NCI-H82 treated with DMSO at 0.1 percent for 48 hours (cell line): ENCODE results near the gene SCGB2A2.

Experiments
- DNase-seq: peaks from one replicate; lab custom pipeline; 2025; ENCODE audit not compliant: unreplicated experiment; lab: John Stamatoyannopoulos, UW

Gene SCGB2A2

DNA sequence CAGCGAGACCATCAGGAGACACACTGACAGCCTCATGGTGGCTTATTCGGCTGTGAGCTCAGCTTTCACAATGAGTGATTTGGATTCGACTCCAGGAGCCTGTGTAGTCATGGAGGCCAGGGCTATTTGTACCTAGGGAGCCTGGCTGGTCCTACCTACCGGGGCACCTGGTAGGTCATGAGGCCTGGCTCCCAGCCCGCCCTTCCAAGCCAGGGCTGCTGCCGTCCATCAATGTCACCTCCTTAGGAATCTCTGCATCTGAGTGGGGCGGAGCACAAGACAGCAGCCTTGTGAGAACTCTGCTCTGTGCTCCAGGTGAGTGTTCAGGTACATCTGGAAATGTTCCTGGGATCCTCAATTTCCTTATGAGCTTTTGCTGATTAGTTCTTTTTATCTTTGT is 29.0 kb downstream of the SCGB2A2 start, which contains the start of gene SCGB1D4:
Gene SCGB1D4 (minus strand): TSS at position 101 of the 400 bp plus-strand sequence. CDS start 65 bp downstream, at position 36.
- no peak for DNase-seq

GRCh38 chr11:62306227-62306626 is 36.3 kb downstream of the SCGB2A2 start:
- no peak for DNase-seq

- DNase-seq, result no peak
Measured at GRCh38 chr11:62307950-62308349, 38.0 kb downstream of the SCGB2A2 start.

- DNase-seq, result no peak
Measured at GRCh38 chr11:62309991-62310390, 40.0 kb downstream of the SCGB2A2 start.

DNA sequence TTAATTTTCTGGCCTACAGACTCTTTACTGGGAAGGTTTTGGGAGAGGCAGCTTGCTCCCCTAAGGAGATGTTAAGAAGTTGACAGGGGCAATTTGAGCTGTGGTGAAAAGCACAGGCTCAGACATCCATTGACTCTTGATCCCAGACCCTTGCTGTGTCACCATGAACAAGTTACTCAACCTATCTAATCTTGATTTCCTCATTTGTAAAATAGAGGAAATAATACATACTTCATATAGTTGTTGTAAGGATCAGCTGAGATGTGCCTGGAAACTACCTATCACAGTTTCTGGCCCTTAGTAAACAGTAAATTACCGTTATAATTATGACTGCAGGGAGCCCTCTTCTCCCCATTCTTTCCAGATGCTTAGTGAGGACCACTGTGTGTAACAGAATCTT is 45.5 kb downstream of the SCGB2A2 start:
- DNase-seq, result no peak

DNA sequence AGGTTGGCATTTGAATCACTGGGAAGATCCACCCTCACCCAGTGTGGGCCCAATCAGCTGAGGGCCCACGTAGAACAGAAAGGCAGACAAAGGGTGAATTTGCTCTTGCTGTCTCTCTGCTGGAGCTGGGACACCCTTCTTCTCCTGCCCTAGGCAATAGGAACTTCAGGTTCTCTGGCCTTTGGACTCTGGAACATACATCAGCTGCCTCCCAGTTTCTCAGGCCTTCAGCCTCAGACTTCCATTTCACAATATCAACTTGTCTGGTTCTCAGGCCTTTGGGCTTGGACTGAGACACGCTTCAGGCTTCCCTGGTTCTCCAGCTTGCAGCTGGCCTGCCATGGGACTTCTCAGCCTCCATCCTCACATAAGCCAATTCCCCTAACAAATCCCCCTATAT is 52.6 kb downstream of the SCGB2A2 start:
- DNase-seq, result no peak
